Testis (tissue), 2 donors: Measurements from ENCODE around the gene ENTPD7.

Experiments used
- CTCF ChIP-seq, 3 experiments: fragments of 450-650 bp in 2 of 3; fragments of 200-600 bp in 1 of 3; sonication (generic) in 1 of 3; IDR thresholded peaks; one replicate each; pipeline ENCODE4 v1.5.1; 2016 to 2019; ENCODE audit warnings: antibody characterized with exemption in 3 of 3, mild to moderate bottlenecking in 2 of 3, moderate library complexity in 1 of 3
- POLR2A ChIP-seq: fragments of 450-650 bp; IDR thresholded peaks from one replicate; pipeline ENCODE4 v1.6.1; 2017; ENCODE audit warnings: antibody characterized with exemption, mild to moderate bottlenecking, moderate library complexity

GRCh38 chr10:99623919-99624318 is 35.4 kb upstream of the ENTPD7 start:
- no peak for TF ChIP-seq CTCF (IDR thresholded peaks at IDR 0.05)
- TF ChIP-seq POLR2A: no peak
